IPS-18c (cell line): Measurements from ENCODE around the gene BCL7B.
"Not testable (repeated sequence)": the region's sequence is repeated elsewhere in the genome, so short reads cannot be mapped to it uniquely, and the experiment has no call there.

Source experiments
- H3K4me3 ChIP-seq: 2 replicates; pipeline ENCODE4 v1.7.0; 2013; ENCODE audit warnings: low read depth, mild to moderate bottlenecking, low read length, moderate library complexity; ENCODE audit not compliant: insufficient read depth
- H3K9me3 ChIP-seq: one replicate; pipeline ENCODE4 v1.6.1; 2013; ENCODE audit warnings: mild to moderate bottlenecking, low read length, moderate library complexity; ENCODE audit not compliant: control insufficient read depth, insufficient read depth

The BCL7B gene

DNA sequence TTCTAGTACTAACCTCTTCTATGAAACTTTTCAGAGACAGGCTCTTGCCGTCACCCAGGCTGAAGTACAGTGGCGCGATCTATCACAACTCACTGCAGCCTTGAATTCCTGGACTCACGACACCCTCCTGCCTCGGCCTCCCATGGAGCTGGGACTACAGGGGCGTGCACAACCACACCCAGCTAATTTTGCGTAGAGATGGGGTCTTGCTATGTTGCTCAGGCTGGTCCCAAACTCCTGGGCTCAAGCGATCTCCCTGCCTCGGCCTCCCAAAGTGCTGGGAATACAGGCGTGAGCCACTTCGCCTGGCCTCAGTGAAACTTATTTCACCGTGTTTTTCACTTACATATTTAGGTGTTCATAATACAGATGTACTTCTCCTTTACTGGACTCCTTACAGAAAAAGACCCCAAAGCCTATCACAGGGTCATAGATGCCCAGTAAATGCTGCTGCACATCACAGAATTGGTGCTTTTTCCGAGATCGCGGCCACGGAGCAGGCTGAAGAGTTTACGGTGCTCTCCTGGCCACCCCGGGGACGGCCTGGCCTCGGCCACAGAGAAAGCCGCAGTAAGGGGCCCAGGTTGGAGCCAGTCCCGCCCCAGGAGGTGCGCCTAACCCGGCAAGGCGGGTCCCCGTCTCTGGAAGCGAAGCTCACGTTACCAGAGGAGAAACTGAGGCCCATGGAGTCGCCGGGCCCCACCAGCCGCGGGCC, 20.3 kb upstream of the BCL7B start:
- Histone ChIP-seq H3K9me3 (no peaks in the 10 kb centered on the region), H3K4me3 (peak overlapping the region; percentile 91)

DNA sequence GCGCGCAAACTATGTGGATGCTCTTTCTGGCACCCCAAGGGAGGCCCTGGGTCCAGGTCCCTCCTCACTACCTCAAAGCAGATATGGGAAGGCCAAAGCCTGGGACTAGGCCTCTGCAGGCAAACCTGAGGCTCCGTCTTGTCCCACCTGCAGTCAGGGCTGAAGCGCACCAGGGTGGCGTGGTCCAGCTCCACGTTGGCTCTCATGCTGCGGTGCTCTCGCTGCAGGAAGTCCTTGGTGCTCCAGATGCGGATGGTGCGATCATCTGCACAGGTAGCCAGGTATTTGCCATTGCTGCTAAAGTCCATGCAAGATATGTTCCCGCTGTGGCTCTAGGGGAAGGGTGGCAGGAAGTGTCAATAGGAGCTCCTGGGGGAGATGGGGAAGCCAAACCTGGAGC, 16.3 kb upstream of the BCL7B start:
- no peak overlapping the region for H3K4me3 ChIP-seq
- H3K9me3 ChIP-seq: no peaks in the 10 kb centered on the region

DNA sequence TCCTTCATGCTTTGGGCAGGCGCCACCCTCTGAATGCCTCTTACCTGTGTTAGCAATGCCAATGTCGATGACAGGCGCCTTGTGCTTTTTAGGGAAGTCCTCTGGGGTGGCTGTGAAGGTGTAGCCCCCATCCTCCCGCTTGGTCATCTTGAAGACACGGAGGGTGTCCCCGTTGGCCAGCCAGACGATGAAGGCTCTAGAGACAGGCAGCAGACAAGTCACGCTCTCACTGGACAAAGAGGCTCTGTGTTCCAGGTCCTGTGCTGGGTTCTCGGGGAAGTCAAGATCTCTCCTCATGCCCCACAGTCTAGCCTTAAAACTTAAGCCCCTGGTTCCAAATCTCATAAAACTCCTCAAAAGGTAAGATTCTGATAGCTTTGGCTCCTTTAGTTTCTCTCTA, 15.8 kb upstream of the BCL7B start:
- no peaks in the 10 kb centered on the region for H3K9me3 ChIP-seq
- no peak overlapping the region for H3K4me3 ChIP-seq

DNA sequence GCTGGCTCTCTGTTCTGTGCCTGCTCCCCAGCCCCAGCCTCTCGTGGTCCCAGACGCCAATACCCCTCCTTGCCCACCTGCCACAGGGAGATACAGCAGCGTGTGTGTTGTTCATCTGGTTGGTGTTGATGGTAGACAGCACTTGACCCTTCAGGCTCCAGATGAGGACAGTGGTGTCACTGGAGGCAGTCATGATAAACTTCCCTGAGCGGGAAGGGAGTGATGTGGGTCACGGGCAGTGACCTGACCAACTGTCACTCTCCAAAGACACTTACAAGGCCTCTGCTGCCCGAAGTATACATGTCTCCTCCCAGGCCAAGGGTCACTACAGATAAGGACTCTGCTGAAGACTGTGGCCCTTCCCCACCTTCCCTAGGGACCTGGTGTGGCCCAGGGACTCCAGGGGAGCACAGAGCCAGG, 15.3 kb upstream of the BCL7B start:
- Histone ChIP-seq H3K9me3 (no peaks in the 10 kb centered on the region), H3K4me3 (no peak overlapping the region)

DNA sequence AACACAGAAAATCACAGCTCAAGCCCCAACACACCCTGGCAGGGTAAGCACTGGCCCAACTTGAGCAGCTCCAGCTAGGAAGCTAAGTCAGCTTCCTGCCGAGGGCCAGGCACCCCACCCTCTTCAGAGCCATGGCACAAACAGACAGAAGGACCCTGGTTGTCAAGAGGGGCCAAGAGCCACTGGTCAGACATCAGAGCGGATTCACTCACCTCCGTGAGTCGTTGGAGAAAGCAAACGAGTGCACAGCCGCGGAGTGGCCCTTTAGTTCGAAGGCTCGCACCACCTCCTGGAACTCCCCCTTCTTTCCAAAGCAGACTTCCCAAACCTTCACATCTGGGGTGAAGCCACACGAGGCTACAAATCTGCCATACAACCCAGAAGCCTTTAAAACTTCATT, 13.5 kb upstream of the BCL7B start:
- H3K4me3 ChIP-seq: no peak overlapping the region
- no peaks in the 10 kb centered on the region for H3K9me3 ChIP-seq

DNA sequence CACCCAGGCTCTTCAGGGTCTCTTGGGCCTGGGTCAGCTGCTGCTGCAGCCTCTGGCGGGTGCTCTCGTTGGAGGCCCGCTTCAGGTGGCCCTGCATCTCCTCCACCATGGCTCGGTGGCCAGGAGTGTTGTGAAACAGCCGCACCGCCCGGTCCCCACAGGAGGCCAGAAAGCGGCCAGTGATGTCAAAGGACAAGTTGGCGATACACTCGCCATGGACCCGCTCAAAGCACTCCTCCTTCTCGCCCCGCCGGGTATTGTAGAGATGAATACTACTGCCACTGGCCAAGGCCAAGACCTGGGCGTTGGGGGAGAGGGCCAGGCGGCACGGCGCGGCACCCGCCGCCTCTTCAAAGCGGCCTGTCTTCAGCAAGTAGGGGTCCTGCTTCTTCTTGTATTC, 13.0 kb upstream of the BCL7B start:
- Histone ChIP-seq H3K9me3 (no peaks in the 10 kb centered on the region), H3K4me3 (no peak overlapping the region)

DNA sequence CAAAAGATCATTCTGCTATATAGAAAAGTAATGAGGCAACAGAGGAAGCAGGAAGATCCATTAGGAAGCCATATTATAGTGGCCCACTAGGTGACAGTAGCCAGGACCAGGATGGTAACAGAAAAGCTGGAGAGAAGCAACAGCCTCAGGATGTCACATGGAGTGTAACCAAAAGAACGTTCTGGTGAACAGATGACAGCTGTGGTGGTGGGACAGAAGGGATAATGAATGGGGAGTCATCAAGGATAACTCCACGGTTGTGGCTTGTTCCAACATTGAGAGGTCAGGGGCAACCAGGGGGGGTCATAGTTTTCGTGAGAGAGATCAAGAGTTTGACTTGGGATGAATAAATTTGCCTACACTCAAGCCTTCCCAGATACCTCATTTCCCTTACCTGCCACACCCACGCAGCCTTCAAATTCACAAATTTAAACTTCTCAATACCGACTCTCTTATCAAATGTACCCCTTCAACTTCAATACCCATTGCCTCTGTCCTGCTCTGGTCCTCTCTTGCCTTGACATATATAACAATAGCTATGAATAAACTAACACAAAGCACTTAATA, 11.6 kb upstream of the BCL7B start:
- Histone ChIP-seq H3K9me3 (no peaks in the 10 kb centered on the region), H3K4me3 (no peak overlapping the region)

DNA sequence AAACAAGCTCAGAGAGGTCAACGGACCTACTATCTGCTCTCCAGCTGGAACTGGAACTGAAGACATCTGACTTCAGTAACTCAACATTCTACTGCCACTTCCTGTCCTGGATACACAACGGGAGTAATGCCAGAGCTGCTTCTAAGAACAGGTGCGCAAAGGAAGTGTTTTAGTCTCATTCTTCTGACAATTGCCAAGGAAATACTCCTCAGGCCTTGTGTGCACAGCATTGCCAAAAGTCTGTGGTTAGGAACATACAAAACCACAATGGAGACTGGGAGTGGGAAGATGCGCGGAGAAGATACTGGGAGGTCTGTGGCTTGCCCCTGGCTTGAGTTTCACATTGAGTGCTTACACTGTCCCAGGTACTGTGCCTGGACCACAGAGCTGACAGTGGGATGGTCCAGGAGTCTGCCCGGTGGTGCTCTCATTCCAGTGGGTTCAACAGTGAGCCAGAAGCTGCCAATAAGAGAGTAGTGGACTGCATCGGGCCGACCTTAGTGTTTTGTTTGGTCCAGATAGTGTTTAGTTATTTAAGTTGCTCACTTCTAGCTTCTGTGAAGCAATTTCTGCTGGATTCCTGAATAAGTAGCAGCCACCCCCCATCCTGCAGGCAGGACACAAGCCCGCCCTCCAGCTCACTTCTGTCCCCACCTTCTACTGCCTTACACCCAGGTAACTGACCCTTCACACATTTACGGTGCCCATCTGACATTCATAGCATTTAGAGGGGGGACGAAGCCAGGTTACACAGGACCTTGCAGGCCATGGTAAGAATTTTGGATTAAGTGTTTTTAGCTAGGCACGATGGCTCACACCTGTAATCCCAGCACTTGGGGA, 10.6 kb upstream of the BCL7B start:
- H3K4me3 ChIP-seq: no peak overlapping the region
- H3K9me3 ChIP-seq: no peaks in the 10 kb centered on the region

DNA sequence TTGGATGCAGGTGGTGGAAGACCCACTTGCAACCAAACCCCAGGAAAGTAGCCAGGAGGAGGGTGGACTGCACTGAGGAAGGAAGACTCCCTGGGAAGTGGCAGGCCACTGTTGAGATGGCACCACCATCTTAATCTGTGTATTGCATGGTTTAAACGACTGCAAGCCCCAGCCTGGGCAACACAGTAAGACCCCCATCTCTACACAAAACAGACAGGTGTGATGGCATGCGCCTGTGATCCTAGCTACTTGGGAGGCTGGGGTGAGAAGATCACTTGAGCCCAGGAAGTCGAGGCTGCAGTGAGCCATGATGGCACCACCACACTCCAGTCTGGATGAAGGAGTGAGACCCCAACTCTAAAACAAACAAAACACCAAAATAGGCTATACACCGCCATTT, 9.7 kb upstream of the BCL7B start:
- Histone ChIP-seq H3K4me3 (no peak overlapping the region), H3K9me3 (no peaks in the 10 kb centered on the region)

DNA sequence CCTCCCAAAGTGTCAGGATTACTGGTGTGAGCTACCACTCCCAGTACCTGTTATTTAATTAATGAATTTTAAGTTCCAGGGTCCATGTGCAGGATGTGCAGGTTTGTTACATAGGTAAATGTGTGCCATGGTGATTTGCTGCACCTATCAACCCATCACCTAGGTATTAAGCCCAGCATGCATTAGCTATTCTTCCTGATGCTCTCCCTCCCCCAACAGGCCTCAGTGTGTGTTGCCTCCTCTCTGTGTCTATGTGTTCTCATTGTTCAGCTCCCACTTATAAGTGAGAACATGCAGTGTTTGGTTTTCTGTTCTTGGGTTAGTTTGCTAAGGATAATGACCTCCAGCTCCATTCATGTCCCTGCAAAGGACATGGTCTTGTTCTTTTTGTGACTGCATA, 8.9 kb upstream of the BCL7B start:
- H3K4me3 ChIP-seq, H3K9me3 ChIP-seq: not testable (repeated sequence)

DNA sequence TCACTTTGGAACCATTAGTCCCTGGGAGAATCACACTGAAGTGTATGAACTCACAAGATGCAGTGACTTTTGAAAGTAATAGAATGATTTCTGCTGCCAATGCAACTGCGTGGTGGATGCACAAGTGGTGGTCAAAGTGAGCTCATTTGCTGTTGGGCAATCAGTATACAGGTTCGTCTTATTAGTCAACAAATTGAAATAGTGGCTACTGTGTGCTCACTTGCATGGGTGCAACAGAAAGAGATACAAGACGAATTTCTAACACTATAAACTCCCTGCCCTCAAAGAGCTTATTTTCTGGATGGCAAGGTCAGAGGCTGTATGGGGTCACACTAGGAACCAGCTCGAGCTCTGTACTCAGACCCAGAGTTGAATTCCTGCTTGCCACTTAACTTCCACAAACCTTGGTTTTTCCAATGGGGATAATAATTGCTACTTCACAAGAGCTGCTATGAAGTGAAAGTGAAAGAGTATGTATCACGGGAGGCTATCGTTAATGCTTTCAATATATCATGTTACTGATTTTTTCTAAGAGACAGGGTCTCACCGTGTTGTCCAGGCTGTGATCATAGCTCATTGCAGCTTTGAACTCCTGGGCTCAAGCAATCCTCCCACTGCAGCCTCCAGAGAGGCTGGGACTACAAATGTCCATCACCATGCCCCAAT, 8.3 kb upstream of the BCL7B start:
- H3K9me3 ChIP-seq: no peaks in the 10 kb centered on the region
- H3K4me3 ChIP-seq: no peak overlapping the region

DNA sequence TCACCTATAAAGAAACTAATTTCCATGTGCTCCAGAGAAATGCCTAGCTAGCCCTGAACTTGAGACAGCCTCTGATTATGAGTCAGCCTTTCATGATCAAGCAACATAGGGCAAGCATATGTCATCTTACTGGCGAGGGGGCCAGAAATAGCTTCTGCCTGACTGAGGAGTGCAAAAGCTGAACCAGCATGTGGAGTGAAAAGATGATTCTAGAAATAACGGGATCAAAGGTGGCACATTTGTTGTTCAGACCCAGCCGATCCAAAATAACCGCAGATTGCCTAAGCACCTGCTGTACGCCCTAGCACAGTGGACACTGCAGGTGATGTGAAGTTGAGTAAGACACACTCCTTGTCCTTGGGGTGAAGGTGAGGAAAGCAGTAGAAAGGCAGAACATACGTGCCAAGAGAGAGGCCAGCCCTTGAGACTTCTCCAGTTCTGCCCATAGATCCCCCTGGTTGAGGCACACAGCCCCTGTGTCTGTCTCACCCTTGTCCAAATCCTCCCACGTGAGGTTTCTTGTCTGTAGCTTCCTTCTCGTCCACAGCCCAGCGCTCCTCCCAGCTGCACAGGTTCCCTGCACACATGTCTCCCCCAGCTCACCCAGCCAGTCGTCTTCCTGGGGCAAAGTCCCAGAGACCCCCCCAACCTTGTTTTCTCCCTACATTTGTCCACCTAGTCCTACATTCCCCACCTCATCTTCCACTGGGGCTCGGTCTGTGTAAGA, 2.8 kb upstream of the BCL7B start:
- no peak overlapping the region for H3K4me3 ChIP-seq
- H3K9me3 ChIP-seq: no peaks in the 10 kb centered on the region

DNA sequence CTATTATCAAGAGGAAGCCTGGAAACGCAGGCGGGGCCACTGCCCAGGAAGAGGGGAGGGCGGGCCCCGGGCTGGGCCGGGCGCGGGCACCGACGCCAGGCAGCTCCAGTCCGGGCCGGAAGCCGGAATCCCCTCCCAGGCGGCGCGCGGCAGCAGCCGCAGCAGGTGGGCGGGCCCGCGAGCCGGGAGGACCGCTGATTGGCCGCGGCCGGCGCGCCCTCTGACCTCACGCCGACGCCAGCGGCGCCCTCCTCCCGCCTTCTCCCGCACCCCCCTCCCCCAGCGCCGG, 438 bp downstream of the BCL7B start:
- Histone ChIP-seq H3K4me3 (peak overlapping the region; percentile 82), H3K9me3 (no peaks in the 10 kb centered on the region)

DNA sequence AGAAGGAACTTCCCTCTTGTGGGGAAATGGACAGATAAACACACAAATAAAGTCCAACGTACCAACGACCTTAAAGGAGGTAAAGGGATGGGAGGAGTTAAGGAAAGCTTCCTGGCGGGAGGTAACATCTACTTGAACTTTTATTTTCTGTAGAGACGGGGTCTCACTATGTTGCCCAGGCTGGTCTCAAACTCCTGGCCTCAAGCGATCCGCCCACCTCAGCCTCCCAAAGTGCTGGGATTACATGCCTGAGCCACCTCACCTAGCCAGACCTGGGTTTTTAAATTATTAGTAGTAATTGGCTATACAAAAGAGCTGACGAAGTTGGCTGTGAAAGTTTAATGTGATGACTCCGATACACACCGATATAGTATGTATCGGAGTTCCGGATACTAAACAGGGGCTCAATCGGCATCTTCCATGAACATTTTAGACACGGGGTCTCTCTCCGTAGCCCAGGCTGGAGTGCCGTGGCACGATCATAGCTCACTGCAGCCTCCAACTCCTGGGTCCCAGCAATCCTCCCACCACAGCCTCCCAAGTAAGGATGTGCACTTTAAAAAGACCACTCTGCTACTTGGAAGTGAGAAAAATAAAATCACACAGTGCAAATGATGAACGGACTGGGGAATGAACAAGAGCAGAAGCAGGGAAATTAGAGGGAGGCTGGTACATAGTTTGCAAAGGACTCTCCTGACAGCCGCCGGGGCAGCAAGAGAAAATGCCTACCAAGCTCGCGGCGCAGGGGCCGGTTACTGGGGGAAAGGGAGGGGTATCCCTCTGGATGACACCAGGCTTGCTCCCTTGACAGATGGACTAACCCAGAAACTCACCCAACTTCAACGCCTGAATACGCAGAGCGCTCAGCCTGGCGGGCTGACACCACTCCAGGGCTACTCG, 1.0 kb downstream of the BCL7B start:
- peak overlapping the region; percentile 82 for H3K4me3 ChIP-seq

DNA sequence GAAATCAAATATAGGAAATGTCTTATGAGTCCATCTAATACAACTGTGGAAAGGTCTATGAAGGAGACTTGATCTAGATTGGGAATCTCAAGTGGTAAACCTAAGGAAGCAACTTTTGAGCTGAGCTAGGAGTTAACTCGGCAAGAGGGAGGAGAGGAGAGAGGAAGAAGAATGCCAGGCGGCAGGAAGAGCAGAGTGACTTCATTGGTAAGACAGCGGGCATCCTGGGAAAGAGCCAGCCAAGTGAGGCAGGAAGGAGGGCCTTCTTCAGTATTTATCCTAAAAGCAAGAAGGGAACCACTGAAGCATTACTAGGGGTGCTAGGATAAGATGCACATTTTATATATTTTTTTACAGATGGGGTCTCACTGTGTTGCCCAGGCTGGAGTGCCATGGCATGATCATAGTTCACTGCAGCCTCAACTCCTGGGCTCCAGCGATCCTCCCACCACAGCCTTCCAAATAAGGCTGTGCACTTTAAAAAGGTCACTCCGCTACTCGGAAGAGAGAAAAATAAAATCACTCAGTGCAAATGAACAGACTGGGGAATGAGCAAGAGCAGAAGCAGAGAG, 2.0 kb downstream of the BCL7B start:
- H3K9me3 ChIP-seq: no peaks in the 10 kb centered on the region
- H3K4me3 ChIP-seq: no peak overlapping the region

More for the DNA sequence above, 1.0 kb downstream of the BCL7B start:
- no peaks in the 10 kb centered on the region for H3K9me3 ChIP-seq

DNA sequence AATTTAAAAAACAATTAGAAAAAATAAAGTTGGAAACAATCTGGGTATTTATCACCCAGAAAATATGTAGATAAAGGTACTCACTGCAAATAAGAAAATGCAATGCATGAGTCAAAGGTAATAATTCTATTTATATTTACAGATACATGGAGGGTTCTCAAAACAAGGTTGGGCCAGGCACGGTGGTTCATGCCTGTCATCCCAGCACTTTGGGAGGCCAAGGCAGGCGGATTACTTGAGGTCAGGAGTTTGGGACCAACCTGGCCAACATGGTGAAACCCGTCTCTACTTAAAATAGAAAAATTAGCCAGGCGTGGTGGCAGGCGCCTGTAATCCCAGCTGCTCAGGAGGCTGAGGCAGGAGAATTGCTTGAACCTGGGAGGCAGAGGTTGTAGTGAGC, 7.4 kb downstream of the BCL7B start:
- H3K9me3 ChIP-seq, H3K4me3 ChIP-seq: not testable (repeated sequence)
